NCI-H446 treated with DMSO at 0.1 percent for 48 hours (cell line): ENCODE measurements around the gene BPIFB3.

Experiments used
- DNase-seq: peaks from one replicate; lab custom pipeline; 2025; lab: John Stamatoyannopoulos, UW

BPIFB3 gene

DNA sequence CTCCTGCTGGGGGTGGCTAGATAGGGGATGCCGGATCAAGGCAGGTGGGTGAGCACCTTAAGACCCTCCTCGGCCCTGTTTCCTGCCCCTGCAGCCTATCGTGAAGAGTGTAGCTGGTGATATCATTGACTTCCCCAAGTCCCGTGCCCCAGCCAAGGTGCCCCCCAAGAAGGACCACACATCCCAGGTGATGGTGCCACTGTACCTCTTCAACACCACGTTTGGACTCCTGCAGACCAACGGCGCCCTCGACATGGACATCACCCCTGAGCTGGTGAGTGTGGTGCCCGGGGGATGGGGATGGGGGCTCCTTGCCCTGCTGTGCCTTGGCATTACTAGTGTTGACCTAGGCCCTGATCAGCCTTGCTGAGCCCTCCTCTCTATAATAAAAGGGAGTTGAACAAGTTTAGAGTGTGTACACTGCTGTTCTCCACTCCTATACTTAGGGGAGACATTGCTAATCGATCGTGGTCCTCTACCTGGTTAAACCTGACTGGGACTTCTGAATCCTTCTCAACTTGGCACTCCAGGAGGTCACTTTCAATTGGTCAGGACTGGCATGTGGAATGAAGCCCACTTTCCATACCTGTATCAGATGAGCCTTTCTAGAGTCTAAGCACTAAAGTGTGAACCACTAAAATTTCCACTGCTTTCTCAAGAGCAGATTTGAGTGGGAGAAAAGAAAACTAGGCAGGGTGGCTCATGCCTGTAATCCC is 11.0 kb downstream of the BPIFB3 start:
- DNase-seq: no peak

DNA sequence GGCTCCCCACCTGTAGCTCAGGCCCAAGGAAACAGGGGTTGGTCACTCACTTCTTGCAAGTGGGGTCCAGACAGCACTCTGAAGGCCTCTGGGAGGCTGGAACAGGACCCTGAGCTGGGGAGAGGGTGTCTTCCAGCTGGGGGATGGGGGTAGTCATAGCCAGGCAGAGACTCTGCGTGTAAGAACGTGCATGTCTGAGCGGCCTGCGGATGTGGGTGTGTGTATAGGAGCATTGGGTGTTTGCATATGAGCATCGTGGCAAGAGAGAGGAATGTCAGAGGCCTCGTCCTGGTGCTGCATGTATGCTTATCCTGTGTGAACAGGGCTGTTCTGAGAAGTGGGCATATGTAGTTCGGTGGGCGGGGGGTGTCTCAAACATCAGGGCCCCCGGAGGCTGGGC is 12.1 kb downstream of the BPIFB3 start:
- no peak for DNase-seq

DNA sequence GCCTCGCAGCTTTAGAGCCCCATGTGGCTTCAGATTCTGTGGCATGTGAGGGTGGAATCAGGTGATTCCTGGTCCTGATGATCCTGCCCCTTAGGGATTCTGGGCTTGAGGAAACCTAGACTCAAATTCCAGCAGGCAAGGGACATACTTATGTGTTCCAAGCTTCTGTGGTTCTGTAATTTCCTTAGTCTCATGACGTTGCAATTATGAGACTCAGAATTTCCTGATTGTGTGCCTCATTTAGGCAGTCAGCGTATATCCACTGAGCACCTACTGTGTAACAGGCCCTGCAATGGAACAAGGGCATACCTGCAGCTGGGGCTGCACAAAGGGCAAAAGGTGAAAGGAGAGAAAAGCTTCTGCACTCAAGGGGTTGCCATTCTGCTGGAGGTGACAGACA is 14.1 kb downstream of the BPIFB3 start:
- DNase-seq: no peak

DNA sequence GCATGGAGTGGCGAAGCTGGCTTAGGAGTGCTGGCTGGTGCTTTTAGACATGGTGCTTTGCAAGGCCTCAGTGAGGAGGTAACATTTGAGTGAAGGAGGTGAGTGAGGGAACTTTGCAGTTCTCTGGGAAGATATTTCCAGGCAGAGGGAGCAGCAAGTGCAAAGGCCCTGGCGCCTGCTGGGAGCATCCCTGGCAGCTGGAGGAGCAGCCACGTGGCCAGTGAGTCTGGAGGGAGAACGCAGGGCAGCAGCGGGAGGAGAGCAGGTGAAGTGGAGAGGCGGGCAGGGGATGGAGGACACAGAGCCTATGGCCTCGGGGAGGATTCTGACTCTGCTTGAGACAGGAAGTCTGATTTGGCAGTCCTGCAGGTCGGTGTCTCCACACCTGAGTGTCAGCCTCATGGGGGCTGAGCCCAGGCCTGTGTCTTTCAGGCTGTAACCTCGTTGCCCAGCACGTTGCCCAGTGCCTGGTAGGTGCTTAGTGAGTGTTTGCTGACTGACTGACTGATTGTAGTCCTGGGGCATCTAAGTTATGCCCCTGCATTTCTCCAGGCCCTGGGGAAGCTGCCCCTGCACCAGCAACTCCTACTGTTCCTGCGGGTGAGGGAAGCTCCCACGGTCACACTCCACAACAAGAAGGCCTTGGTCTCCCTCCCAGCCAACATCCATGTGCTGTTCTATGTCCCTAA is 14.7 kb downstream of the BPIFB3 start:
- DNase-seq: no peak

DNA sequence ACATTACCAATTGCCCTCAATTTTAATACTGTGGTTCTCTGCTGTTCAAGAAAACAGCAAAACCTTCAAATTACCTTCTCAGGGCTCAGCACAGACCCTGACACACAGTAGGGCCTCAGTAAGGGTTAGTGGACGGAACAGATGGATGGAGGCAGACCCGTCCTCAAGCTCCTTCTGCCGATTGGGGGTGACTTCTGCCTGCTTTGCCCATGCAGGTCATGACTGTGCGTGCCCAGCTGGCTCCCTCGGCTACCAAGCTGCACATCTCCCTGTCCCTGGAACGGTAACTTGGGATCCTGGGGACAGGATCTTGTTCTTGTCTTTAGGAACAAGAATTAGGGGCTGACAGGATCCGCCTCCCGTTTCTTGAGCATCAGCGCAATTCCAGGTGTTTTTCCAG is 16.0 kb downstream of the BPIFB3 start:
- DNase-seq: no peak

DNA sequence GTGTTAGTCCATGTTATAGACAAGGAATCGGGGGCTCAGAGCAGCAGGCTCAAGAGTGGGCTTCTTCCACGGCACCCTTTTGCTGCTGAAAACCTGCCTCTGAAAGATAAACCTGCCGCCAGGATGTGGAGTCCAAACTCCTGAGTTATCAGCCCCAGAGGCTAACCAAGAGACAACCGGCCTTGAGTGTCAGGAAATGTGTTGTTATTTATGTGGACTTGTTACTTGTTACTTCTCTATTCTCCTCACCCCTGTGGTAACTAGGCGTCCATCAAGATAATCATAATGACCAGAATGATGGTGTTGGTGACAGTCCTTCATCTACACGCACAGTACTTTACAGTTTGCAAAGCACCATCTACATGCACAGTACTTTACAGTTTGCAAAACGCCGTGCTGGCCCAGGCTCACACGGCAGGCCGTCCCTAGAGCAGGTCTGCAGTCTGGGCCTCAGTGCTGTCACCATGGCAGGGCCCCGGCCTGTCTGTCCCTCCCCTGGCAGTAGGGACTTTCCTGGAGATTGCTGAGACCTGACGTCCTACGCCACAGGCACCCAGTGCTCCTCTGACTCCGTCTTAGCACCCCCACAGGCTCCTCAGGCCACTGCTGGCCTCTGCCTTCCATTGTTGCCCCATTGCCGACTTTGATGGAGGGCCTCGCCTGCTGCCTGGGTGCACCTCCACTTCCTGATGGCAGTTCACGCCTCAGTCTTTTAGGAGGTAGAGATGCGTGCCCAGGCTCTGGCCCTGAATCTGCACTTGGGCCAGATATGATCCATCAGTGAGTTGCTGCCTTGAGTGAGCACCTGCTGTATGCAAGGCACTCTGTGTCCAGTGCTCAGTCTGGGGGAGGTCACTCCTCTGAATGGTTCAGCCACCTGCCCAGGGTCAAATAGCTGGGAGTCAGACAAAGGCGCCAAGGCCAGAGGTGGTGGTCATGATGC is 16.7 kb downstream of the BPIFB3 start:
- no peak for DNase-seq

DNA sequence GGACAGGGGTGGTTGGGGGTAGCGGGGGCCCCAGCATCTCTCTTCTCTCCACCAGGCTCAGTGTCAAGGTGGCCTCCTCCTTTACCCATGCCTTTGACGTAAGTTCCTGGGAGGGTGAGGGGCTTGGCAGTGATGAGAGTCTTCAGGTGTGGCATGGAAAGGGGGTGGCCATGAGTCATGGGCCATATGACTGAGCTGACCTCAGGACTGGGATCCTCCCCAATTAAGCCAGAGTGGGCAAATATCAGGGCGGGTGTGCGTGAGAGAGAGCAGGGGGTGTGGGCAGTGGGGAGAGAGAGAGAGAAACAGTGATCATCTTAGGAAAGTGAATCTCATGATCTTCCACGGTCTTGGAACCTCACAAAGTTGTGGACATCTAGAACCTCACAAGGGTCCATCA is 17.5 kb downstream of the BPIFB3 start:
- DNase-seq: no peak

DNA sequence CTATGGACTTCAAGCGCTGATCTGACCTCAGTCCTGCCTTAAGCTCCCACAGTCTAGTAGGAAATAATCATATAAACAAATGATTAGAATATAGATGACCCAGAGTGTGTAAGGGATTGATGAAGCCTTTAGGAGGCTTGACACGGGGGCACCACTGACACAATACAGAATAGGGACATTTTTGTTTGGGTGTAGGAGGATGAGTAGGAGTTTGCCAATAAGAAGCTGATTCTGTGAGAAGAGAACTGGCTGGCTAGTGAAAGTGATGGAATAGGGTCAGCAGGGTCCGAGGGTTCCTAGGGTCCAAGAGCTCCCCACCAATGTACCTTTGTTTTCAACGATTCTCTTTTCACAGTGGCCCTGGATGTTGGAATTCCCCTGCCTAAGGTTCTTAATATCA is 18.7 kb downstream of the BPIFB3 start:
- no peak for DNase-seq

DNA sequence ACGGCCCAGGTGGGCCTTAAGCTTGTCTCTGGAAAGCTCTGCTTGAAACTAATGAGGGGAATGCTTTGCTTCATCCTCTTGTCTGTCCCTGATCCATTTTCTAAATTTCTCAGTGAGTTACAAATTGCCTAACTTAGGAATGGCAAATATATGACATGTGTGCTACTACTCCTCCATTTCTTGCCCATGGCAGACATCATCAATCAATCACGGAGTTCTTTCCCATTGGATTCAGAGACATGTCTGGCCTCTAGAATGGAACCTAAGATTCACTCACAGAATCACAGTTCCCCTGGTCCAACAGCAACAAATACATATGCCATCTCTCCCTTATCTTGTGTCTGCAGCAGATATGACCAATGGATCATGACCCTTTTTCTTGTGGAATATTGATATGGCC is 19.1 kb downstream of the BPIFB3 start:
- no peak for DNase-seq

DNA sequence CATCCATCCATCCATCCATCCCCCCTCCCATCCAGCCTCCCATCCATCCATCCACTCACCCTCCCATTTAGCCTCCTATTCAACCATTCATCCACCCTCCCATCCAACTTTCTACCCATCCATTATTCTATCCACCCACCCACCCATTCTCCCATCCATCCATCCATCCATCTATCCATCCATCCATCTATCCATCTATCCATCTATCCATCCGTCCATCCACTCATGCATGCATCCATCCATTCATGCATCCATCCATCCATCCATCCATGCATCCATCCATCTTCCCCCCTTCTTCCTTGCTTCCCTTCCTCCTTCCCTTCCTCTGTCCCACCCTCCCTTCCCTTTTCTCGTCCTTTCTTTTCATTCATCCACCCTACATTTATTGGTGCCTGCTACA is 21.0 kb downstream of the BPIFB3 start:
- no peak for DNase-seq

DNA sequence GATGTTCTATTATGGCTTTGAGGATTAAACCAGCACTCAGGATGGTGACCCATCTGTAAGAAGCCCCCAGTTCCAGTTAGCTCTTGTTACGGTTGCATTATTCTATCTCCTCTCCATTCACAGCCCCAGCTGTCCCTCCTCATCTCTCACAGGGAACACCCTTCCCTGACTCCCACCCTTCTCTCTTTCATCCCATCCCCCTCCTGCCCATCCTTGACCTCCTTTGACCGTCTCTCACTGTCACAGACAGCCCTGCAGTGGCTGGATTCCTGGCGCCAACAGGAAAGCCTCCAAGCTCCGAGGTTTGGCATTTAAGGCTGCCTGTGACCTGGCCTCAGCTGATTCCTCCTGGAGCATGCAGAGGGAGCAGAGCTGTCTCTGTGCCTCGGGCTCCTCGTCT is 21.6 kb downstream of the BPIFB3 start:
- no peak for DNase-seq

DNA sequence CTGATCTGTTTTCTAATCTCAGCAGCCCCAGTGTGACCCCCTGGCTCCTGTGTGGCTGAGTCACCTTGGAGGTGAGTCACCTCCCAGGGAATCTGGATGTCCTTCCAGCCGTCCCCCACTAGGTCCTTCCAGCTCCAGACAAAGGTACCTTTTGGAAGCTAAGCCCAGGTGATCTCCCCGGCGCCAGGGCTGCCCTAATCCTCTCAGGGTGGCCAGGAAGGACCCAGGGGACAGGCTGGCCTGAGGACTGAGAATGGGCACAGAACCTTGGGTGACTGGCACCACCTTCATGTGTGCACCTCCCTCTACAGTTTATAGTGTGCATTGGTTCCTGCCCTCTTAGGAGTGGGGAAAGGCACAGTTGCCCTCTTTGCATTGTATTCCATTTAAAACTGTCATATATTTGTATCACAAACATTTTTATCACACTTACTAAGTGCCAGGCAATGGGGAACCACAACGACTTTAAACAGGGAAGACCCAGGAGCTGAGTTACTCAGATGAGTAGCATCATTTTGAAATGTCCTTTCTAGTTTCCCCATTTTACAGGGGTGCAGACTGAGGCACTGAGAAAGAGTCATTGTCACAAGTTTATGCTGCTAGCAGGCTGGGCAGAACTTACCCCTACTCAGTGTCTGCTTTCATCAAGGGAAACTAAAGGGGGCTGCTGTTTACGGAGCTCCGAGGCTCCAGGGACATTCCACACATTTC is 23.1 kb downstream of the BPIFB3 start:
- DNase-seq: no peak

DNA sequence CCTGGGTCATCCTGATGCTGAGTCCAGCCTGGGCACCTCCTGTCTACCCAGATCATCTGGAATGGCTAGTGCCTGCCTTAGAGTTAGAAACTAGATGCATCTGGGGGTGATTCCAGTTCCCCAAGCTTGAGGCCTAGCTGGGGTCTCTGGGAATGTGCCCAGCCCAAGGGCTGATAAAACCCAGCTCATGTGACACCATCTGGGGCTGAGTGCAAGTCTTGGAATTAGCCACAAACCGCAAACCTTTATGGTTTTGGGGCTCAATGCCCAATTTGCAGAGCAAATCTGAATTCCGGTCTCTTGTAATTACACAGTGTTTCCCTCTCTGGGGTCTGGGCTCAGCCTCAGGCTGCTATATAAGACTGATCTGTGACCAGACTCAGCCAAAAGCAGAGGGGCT is 25.6 kb downstream of the BPIFB3 start, which contains the start of gene BPIFB4:
BPIFB4 (plus strand) TSS at position 385 of the 400 bp plus-strand sequence. CDS start 1,884 bp downstream, outside the sequence.
- DNase-seq: no peak

DNA sequence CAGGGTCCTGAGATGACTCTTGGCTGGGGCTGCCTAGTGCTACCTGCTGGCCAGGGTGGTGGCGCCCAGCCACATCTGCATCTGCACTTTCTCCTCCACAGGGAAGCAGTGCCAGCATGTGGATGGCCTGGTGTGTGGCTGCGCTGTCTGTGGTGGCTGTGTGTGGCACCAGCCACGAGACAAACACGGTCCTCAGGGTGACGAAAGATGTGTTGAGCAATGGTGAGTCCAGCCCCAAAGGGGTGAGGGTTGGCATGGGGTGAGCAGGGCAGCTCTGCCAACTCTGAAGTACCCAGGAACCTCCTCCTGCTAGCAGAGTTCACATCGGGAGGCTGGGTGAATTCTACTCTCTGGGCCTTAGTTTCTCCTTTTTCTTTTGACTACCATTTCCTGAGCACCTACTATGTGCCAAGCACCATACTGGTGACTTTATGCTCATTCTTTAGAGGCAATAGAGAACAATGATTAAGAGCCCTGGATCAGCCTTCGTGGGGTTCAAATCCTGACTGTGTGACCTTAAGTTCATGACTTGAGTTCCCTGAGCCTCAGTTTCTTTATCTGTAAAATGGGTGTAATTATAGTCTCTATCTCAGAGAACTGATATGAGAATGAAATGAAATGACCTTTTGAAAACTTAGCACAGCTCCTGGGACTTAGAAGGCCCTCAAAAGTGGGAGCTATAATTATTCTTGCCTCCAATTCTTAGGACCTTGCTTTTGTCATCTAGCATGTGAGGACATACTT is 27.9 kb downstream of the BPIFB3 start:
- no peak for DNase-seq

DNA sequence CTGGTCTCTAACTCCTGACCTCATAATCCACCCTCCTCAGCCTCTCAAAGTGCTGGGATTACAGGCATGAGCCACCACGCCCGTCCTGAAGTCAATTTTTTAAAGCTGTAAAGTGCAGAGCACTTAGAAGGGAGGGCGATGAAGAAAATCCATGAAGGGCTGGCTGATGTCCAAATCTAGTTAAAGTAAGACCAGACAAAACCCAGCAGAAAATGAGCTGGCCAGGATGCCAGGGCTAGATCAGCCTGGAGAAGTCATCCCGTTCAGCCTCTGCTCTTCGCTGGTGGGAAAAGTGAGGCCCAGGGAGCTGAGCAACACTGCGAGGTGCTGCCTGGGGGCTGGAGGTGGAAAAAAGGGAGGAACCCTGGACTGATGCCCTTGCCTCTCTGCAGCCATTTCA is 28.8 kb downstream of the BPIFB3 start:
- DNase-seq: no peak

DNA sequence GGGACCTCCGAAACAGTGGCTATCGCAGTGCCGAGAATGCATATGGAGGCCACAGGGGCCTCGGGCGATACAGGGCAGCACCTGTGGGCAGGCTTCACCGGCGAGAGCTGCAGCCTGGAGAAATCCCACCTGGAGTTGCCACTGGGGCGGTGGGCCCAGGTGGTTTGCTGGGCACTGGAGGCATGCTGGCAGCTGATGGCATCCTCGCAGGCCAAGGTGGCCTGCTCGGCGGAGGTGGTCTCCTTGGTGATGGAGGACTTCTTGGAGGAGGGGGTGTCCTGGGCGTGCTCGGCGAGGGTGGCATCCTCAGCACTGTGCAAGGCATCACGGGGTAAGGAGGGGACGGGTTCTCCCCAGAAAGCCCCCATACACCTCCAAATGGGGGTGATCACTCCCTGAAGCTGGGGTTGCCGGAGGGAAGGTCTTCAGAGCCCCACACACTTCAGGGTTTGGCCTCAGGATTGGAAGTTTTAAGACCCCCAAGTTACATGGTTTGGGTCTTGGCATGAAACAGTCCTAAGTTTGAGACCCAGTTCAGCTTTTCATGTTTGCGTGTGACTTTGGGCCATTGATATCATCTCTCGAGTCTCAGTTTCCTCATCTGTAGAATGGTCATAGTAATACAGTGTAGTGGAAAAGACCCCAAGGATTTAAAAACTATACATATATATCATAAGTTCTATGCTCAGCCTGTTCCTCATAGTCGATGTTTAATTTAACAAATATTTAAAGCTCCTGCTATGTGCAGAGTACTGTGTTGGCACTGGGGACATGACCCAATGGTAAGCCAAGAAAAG is 30.0 kb downstream of the BPIFB3 start:
- DNase-seq: no peak

DNA sequence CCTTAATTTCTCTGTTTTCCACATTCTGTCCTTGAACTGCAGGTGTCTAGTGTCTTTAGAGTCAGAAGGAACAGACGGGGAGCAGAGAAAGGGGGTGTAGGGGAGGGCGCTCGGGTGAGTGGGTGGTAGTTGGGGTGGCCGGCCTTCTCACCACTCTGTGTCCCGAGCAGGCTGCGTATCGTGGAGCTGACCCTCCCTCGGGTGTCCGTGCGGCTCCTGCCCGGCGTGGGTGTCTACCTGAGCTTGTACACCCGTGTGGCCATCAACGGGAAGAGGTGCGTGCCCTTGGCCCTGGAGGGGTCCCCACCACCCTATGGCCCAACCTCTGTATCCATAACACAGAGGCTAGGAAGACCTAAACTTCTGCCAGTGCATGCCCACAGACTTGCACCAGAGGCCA is 31.0 kb downstream of the BPIFB3 start:
- DNase-seq: no peak

DNA sequence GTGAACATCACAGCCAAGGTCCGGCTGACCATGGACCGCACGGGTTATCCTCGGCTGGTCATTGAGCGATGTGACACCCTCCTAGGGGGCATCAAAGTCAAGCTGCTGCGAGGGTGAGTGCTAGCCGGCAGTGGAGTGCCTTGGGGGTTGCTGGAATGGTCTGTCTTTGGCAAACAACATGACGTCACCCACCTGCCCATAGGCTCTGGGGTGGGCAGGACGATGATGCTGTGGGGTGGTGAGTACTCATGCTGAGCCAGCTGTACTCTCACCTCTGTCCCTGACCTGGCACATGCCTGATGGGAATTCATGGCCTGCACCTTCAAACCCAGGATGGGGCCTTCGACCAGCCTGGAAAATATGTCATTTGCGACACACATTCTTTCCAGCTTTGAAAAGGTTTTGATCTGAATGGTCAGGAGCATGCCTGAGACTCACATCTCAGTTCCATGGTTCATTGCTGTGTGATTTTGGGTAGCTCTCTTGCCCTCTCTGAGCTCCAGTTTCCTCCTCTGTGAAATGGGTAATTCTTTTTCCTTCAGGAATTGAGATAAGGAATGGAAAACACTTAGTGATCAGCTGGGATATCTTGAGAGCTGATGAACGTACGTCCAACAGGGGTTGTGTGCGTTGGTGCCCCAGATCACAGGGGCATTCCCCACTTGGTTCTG is 32.5 kb downstream of the BPIFB3 start:
- no peak for DNase-seq

DNA sequence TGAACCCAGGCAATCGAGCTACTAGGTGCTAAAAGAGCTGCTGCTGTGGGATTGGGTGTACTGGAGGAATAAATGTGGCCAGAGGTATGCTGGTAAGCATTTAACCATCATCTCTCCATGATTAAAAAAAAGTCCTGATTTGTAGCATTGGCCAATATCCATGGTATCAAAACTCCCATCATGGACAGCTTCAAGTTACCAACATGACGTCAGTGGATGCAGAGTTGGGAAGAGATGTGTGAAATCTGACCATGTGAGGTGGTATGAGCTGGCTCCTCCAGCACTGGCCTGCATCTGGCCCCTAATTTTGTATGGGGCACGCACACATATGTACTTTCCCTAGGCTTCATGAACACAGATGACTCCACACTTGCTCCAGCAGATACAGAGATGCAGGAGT is 37.4 kb downstream of the BPIFB3 start:
- DNase-seq: no peak

DNA sequence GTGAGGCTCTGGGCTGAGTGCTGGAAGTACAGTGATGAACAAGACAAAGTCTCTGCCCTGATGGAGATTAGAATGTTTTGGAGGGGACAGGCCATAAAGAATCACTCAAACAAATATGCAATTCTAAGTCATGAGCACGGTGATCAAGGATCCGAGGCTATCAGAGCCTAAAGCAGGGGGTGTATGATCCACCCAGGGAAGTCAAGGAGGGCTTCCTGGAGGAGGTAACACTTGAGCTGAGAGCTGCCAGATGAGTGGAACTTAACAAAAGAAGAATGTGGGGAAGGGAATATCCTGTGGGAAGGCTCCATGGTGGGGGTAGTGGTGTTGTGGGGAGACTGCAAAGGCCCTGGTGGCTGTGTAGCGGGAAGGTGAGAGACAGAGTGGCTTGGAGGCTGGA is 38.0 kb downstream of the BPIFB3 start:
- DNase-seq: no peak
